B cell (primary cell): ENCODE results near the gene SPOCK1.

Experiments used
- CTCF ChIP-seq: fragments of 200-600 bp; IDR thresholded peaks from one replicate; pipeline ENCODE4 v1.8.0; 2022; ENCODE audit warnings: antibody characterized with exemption, mild to moderate bottlenecking
- EZH2 ChIP-seq: IDR thresholded peaks from 2 replicates; pipeline ENCODE4 v1.6.1; 2012; ENCODE audit warnings: borderline replicate concordance, low read depth, mild to moderate bottlenecking, moderate library complexity, low read length; ENCODE audit not compliant: insufficient read depth, poor library complexity, severe bottlenecking

- no peak for TF ChIP-seq CTCF
- no peak for TF ChIP-seq EZH2
These were observed 98.6 kb downstream of the SPOCK1 start for GRCh38 chr5:137400571-137400970.
